Gastroesophageal sphincter (tissue), 3 donors: ENCODE measurements around the gene DAAM1.

Experiments used
- POLR2A ChIP-seq, 2 donors: fragments of 450-650 bp; IDR thresholded peaks; one replicate each; pipeline ENCODE4 v1.6.1; 2017; ENCODE audit warnings: antibody characterized with exemption in 2 of 2, mild to moderate bottlenecking in 2 of 2, moderate library complexity in 1 of 2
- POLR2AphosphoS5 ChIP-seq: sonication (generic); formaldehyde crosslinking; IDR thresholded peaks from one replicate; pipeline ENCODE4 v1.6.1; 2017; ENCODE audit warnings: antibody characterized with exemption
- TF ChIP-seq, protein P1 (sequence below), 4 experiments: fragments of 200-600 bp in 2 of 4; fragments of 450-650 bp in 2 of 4; sonication (generic) in 1 of 4; IDR thresholded peaks; one replicate each; pipeline ENCODE4 v1.5.1; 2017 to 2019; ENCODE audit warnings: antibody characterized with exemption in 4 of 4, mild to moderate bottlenecking in 2 of 4, moderate library complexity in 2 of 4

DNA sequence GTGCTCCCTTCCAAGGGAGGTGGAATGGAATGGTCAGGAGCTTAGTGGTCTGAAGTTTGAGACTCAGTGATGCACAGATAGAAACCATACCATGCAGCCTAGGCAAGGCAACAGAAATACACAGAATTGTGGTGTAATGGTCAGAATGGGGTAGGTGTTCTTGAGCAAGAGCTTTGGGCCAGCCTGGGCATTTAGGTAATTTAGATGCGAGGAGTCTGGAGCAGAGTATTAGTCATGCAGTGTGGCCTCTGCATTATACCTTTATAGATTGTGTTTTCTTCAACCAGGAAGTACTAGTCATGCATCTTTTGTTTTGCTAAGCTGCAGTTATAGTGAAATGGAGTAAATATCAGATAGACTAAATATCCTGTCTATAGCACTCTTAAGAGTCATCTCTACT is 118.3 kb downstream of the DAAM1 start:
- TF ChIP-seq, protein P1, sequence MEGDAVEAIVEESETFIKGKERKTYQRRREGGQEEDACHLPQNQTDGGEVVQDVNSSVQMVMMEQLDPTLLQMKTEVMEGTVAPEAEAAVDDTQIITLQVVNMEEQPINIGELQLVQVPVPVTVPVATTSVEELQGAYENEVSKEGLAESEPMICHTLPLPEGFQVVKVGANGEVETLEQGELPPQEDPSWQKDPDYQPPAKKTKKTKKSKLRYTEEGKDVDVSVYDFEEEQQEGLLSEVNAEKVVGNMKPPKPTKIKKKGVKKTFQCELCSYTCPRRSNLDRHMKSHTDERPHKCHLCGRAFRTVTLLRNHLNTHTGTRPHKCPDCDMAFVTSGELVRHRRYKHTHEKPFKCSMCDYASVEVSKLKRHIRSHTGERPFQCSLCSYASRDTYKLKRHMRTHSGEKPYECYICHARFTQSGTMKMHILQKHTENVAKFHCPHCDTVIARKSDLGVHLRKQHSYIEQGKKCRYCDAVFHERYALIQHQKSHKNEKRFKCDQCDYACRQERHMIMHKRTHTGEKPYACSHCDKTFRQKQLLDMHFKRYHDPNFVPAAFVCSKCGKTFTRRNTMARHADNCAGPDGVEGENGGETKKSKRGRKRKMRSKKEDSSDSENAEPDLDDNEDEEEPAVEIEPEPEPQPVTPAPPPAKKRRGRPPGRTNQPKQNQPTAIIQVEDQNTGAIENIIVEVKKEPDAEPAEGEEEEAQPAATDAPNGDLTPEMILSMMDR (IDR thresholded peaks at IDR 0.05): no peak
- TF ChIP-seq POLR2A (IDR thresholded peaks at IDR 0.05) (no peak), POLR2AphosphoS5 (no peak)
